K562 (cell line): ENCODE results near the gene DST. TPM values are rescaled to one million over a fixed set of nuclear protein-coding genes. Genes with fewer than 3 reads are reported as not detected.

Experiments used
- ATAC-seq: fragments of 200-7000 bp; cut with Tn5 transposase; 3 replicates; pipeline ENCODE4 v1.9.1; 2020; ENCODE audit warnings: moderate library complexity
- BruUV-seq: library from RNA; stranded (reverse); fragments of 400-500 nt; replicated peaks from 2 replicates; lab custom pipeline; 2021; lab: Mats Ljungman, UMichigan
- CTCF ChIA-PET: fragments of 300-600 bp; formaldehyde crosslinking; extraction: SDS; loops from one replicate; lab custom pipeline; 2021; ENCODE audit warnings: low intra/inter-chr PET ratio; lab: Yijun Ruan, JAX
- POLR2A ChIA-PET: fragments of 300-600, 350-650 bp; sonication (Branson Sonifier 250); formaldehyde crosslinking; extraction: SDS; loops from one replicate; lab custom pipeline; 2021; ENCODE audit warnings: antibody characterized with exemption, inconsistent platforms; lab: Yijun Ruan, JAX
- DNase-seq, 4 experiments: peaks; one replicate each; pipeline versions ENCODE4 v3.0.0 to v3.0.0-alpha.2; 2011 to 2018; ENCODE audit warnings: low spot score in 3 of 4, mixed read lengths in 3 of 4; ENCODE audit errors: extremely low read depth in 1 of 4
- FAIRE-seq: peaks from 2 replicates; lab custom pipeline; 2011; peaks lifted over from hg19 to GRCh38; lab: Jason Lieb, UNC
- H2AFZ ChIP-seq: 2 replicates; pipeline ENCODE4 v1.6.0; 2011; ENCODE audit warnings: low read depth, low read length, control low read depth, inconsistent platforms
- H3K27ac ChIP-seq: fragments of 200-600 bp; 3 replicates; pipeline ENCODE4 v1.8.0; 2011; ENCODE audit warnings: low read depth, mild to moderate bottlenecking, control low read depth, inconsistent platforms, low read length, moderate library complexity, mixed read lengths; ENCODE audit errors: extremely low read depth
- H3K27me3 ChIP-seq, 2 experiments: fragments of 300-600 bp in 1 of 2; 2 replicates in 1 of 2; 3 replicates in 1 of 2; pipeline versions ENCODE4 v1.6.0 to v1.8.0; 2011; ENCODE audit warnings: inconsistent platforms in 2 of 2, low read length in 2 of 2, mild to moderate bottlenecking in 1 of 2, mixed read lengths in 1 of 2, moderate library complexity in 1 of 2; ENCODE audit not compliant: control insufficient read depth in 2 of 2, insufficient read depth in 2 of 2
- H3K36me3 ChIP-seq: fragments of 300-600 bp; 3 replicates; pipeline ENCODE4 v1.8.0; 2011; ENCODE audit warnings: mild to moderate bottlenecking, low read length, inconsistent platforms; ENCODE audit not compliant: control insufficient read depth, insufficient read depth
- H3K4me1 ChIP-seq, 2 experiments: fragments of 200-600 bp in 1 of 2; replicated peaks in 1 of 2; 2 replicates in 1 of 2; 3 replicates in 1 of 2; pipeline versions ENCODE4 v1.5.1 to v1.8.0; 2011; ENCODE audit warnings: inconsistent platforms in 2 of 2, low read length in 2 of 2, mild to moderate bottlenecking in 1 of 2, mixed read lengths in 1 of 2, moderate library complexity in 1 of 2; ENCODE audit not compliant: control insufficient read depth in 2 of 2, insufficient read depth in 2 of 2
- H3K4me2 ChIP-seq: 2 replicates; pipeline ENCODE4 v1.6.1; 2011; ENCODE audit warnings: low read length, control low read depth, inconsistent platforms, mixed read lengths; ENCODE audit not compliant: insufficient read depth
- H3K4me3 ChIP-seq: fragments of 200-600 bp; sonication (generic), shearing (Covaris generic); 2 replicates; pipeline ENCODE4 v1.5.1; 2016; ENCODE audit warnings: control low read depth, inconsistent platforms
- H3K79me2 ChIP-seq: fragments of 200-600 bp; 3 replicates; pipeline ENCODE4 v1.8.0; 2011; ENCODE audit warnings: low read length, inconsistent platforms; ENCODE audit not compliant: control insufficient read depth, insufficient read depth
- H3K9ac ChIP-seq, 2 experiments: 2 replicates each; pipeline versions ENCODE4 v1.6.0 to v1.6.1; 2011; ENCODE audit warnings: low read depth in 2 of 2, low read length in 2 of 2, control low read depth in 1 of 2, inconsistent platforms in 1 of 2, mild to moderate bottlenecking in 1 of 2, mixed read lengths in 1 of 2; ENCODE audit not compliant: insufficient read depth in 1 of 2
- H3K9me1 ChIP-seq: one replicate; pipeline ENCODE4 v1.6.0; 2011; ENCODE audit warnings: inconsistent platforms, mild to moderate bottlenecking, low read length, moderate library complexity; ENCODE audit not compliant: control insufficient read depth, insufficient read depth
- H3K9me3 ChIP-seq: replicated peaks from 2 replicates; pipeline ENCODE4 v1.5.1; 2011; ENCODE audit warnings: low read depth, low read length, inconsistent platforms; ENCODE audit not compliant: control insufficient read depth, insufficient read depth
- H4K20me1 ChIP-seq: replicated peaks from 2 replicates; pipeline ENCODE4 v1.6.1; 2011; ENCODE audit warnings: low read length, inconsistent platforms, mixed read lengths; ENCODE audit not compliant: control insufficient read depth, insufficient read depth
- BDP1 ChIP-seq: IDR thresholded peaks from 3 replicates; pipeline ENCODE4 v1.6.1; 2011; ENCODE audit not compliant: insufficient read length, insufficient read depth
- CBFB ChIP-seq: sonication (generic); formaldehyde crosslinking; IDR thresholded peaks from 2 replicates; pipeline ENCODE4 v1.4.0; 2020; ENCODE audit warnings: mild to moderate bottlenecking, missing genetic modification reagents
- FOXK2 ChIP-seq, 2 experiments: fragments of 450-650 bp; IDR thresholded peaks in 1 of 2; conservative IDR thresholded peaks in 1 of 2; 2 replicates each; pipeline ENCODE4 v1.6.1; 2016; ENCODE audit warnings: low read depth in 2 of 2, mild to moderate bottlenecking in 1 of 2
- HOXB6 ChIP-seq: fragments of 250-450 bp; sonication (Bioruptor Pico); IDR thresholded peaks from 2 replicates; pipeline ENCODE4 v1.5.1; 2022; ENCODE audit warnings: mild to moderate bottlenecking, borderline replicate concordance
- L3MBTL2 ChIP-seq: fragments of 450-650 bp; IDR thresholded peaks from 2 replicates; pipeline ENCODE4 v1.6.1; 2016; ENCODE audit warnings: mild to moderate bottlenecking, moderate library complexity
- MAFK ChIP-seq: IDR thresholded peaks from 2 replicates; pipeline ENCODE4 v1.6.1; 2011; ENCODE audit warnings: low read length, improper control_type of control experiment
- NCOA4 ChIP-seq: fragments of 450-650 bp; IDR thresholded peaks from 2 replicates; pipeline ENCODE4 v1.6.1; 2018; ENCODE audit warnings: mild to moderate bottlenecking; ENCODE audit not compliant: partially characterized antibody
- PML ChIP-seq: IDR thresholded peaks from 2 replicates; pipeline ENCODE4 v1.6.1; 2012; ENCODE audit warnings: low read length, inconsistent platforms
- PRPF4 ChIP-seq: fragments of 200-400 bp; formaldehyde crosslinking; IDR thresholded peaks from one replicate; pipeline ENCODE4 v1.6.1; 2017; ENCODE audit warnings: low read length, low read depth, mild to moderate bottlenecking; ENCODE audit not compliant: insufficient read depth, poor library complexity, severe bottlenecking
- PTBP1 ChIP-seq: fragments of 200-400 bp; formaldehyde crosslinking; IDR thresholded peaks from 2 replicates; pipeline ENCODE4 v1.6.1; 2017; ENCODE audit warnings: low read depth, low read length
- PYGO2 ChIP-seq: fragments of 450-650 bp; IDR thresholded peaks from 2 replicates; pipeline ENCODE4 v1.6.1; 2016; ENCODE audit warnings: mild to moderate bottlenecking, missing genetic modification characterization, moderate library complexity, missing compliant biosample characterization
- SAFB2 ChIP-seq: fragments of 200-400 bp; formaldehyde crosslinking; IDR thresholded peaks from 2 replicates; pipeline ENCODE4 v1.6.1; 2018; ENCODE audit warnings: borderline replicate concordance, low read length, low read depth, moderate library complexity; ENCODE audit not compliant: severe bottlenecking
- TCF15 ChIP-seq: fragments of 250-450 bp; sonication (Bioruptor Pico); IDR thresholded peaks from 2 replicates; pipeline ENCODE4 v1.8.0; 2022; ENCODE audit warnings: moderate library complexity, mild to moderate bottlenecking, inconsistent platforms
- THRB ChIP-seq: fragments of 450-650 bp; formaldehyde crosslinking; conservative IDR thresholded peaks from 2 replicates; pipeline ENCODE4 v1.4.0; 2022; ENCODE audit warnings: mild to moderate bottlenecking, missing genetic modification characterization
- TSHZ1 ChIP-seq: fragments of 250-450 bp; sonication (Bioruptor Pico); IDR thresholded peaks from 2 replicates; pipeline ENCODE4 v1.4.0; 2020; ENCODE audit warnings: mild to moderate bottlenecking, moderate library complexity
- WHSC1 ChIP-seq: IDR thresholded peaks from one replicate; pipeline ENCODE4 v1.6.1; 2012; ENCODE audit warnings: low read length, control low read depth, inconsistent platforms
- XRCC5 ChIP-seq: fragments of 200-400 bp; formaldehyde crosslinking; IDR thresholded peaks from 2 replicates; pipeline ENCODE4 v1.6.1; 2017; ENCODE audit warnings: low read depth, mild to moderate bottlenecking, low read length
- ZKSCAN8 ChIP-seq: fragments of 200-800 bp; sonication (Bioruptor generic); IDR thresholded peaks from 2 replicates; pipeline ENCODE4 v1.6.1; 2016; ENCODE audit warnings: missing genetic modification characterization, missing compliant biosample characterization
- WGBS: fragments of 100-300 bp; shearing (Covaris generic); methylation state at CpG from one replicate; pipeline ENCODE4 v1.1.6; 2016; ENCODE audit warnings: low coverage, mixed read lengths; ENCODE audit not compliant: insufficient coverage; ENCODE audit errors: missing lambda C conversion rate; 5-methylcytosine and 5-hydroxymethylcytosine counted together
- in situ Hi-C: fragments of 300-500 bp; cut with MboI; formaldehyde crosslinking; loops from 4 replicates; pipeline ENCODE4 v1.15.0; 2018; ENCODE audit warnings: inconsistent platforms, mixed read lengths
- intact Hi-C: fragments of 100-400 bp; cut with micrococcal nuclease; formaldehyde crosslinking; loops from 2 replicates; pipeline ENCODE4 v1.14.2; 2022
- polyA plus RNA-seq, 8 experiments: library from polyadenylated mRNA; depleted of rRNA in 4 of 8; stranded (reverse) in 5 of 8; unstranded in 3 of 8; fragments of >200 nt; fragmentation: Nextera tagmentation in 2 of 8; fragmentation: Illumina TruSeq in 1 of 8; extraction: Ambion mirVana in 2 of 8; extraction: Trizol in 1 of 8; gene quantifications; 2 replicates each; pipeline versions ENCODE4 v1.2.1 to v1.2.3, GENCODE V29; 2011 to 2014; ENCODE audit warnings: inconsistent platforms in 1 of 8, missing spikeins in 1 of 8
- total RNA-seq, 7 experiments: library from RNA; depleted of rRNA in 6 of 7; stranded (reverse); fragments of >200 nt in 6 of 7; fragmentation: Illumina TruSeq in 2 of 7; extraction: Trizol in 2 of 7; gene quantifications; 2 replicates each; pipeline versions ENCODE4 v1.2.1 to v1.2.3, GENCODE V29; 2011 to 2021; ENCODE audit warnings: low replicate concordance in 1 of 7

The DST gene
- total and polyA plus RNA-seq, 9 of the 15 experiments (the other 6 are each of a cell fraction or from before 2014, with no cell fraction given) = 5.2 to 21.9 (median 13.3) TPM

- no peak for TF ChIP-seq WHSC1
- TF ChIP-seq FOXK2 (conservative IDR thresholded peaks at IDR 0.05 in 1 of 2, IDR thresholded peaks at IDR 0.05 in 1 of 2; ENCODE audit: low read depth in 2 of 2) = no peak
These were observed 38.5 kb downstream of the DST start (continued) for GRCh38 chr6:56604186-56604585.

- Histone ChIP-seq H3K36me3 (no peaks in the 10 kb centered on the region), H3K4me1 (no peaks in the 10 kb centered on the region), H3K79me2 (no peaks in the 10 kb centered on the region), H3K9me1 (no peaks in the 10 kb centered on the region), H4K20me1 (no peaks in the 10 kb centered on the region), H3K27me3 (no peaks in the 10 kb centered on the region), H3K9ac (no peak overlapping the region), H3K27ac (no peak overlapping the region), H3K4me2 (no peak overlapping the region), H3K9me3 (no peaks in the 10 kb centered on the region), H2AFZ (no peak overlapping the region), H3K4me3 (no peak overlapping the region)
- ChIA-PET CTCF (no interaction called here), POLR2A (no interaction called here)
- ATAC-seq (no peak), DNase-seq (no peak), FAIRE-seq (peak; percentile 32)
- no TSS peak for BruUV-seq
- intact Hi-C loops = no loop called here
- no peak for TF ChIP-seq BDP1
- TF ChIP-seq PRPF4 = no peak
- TF ChIP-seq L3MBTL2 = no peak
- TF ChIP-seq HOXB6 (CRISPR knock-in tag) = no peak
- no peak for TF ChIP-seq CBFB (CRISPR knock-in tag)
- TF ChIP-seq SAFB2 = no peak
- TF ChIP-seq PML = no peak
- TF ChIP-seq MAFK = no peak
- no peak for TF ChIP-seq PTBP1
- TF ChIP-seq PYGO2 (tag) = no peak
- no peak for TF ChIP-seq TCF15
- TF ChIP-seq XRCC5 = no peak
- no peak for TF ChIP-seq ZKSCAN8
- no peak for TF ChIP-seq TSHZ1
- no peak for TF ChIP-seq THRB
- no peak for TF ChIP-seq NCOA4
- 0% methylated on average over 2 of the region's 2 CpGs for WGBS
- in situ Hi-C loops = no loop called here
These were observed 41.3 kb downstream of the DST start for GRCh38 chr6:56601390-56601789.
